ENCODE results near the gene RAD18.

GRCh38 chr3:8932507-8932906 is 30.8 kb downstream of the RAD18 start:
- TF ChIP-seq CTCF (IDR thresholded peaks at IDR 0.05; ENCODE audit: low read length) (no peak), EZH2 (IDR thresholded peaks at IDR 0.05; ENCODE audit: borderline replicate concordance, low read length) (no peak)

Data from OCI-LY1 (cell line).